ENCODE results near the gene LAMA2.

DNA sequence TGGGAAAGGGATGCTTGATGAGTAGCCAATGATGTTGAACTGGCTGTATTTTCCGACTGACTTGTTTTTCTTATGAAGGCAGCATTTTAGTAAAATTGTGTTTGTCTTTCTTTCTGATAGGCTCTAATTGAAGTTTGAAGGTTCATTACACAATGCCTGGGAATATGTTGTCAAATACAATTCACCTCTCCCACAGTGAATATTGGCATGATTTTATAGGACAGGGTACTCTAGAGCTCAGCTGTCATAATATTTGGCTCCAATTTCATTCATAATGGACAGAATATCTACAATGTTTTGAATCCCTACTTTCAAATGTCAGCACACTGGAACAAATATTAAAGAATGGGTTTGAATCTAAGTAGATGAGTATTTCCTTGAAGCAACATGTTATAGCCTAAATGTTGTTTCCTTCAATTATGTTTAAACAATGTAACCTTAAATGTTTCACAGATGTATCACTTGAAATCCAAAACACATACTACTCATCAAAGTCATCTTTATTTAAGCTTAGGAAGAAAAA, 81.4 kb downstream of the LAMA2 start:
- no peak for TF ChIP-seq POLR2A (IDR thresholded peaks at IDR 0.05)
- TF ChIP-seq, protein P1, sequence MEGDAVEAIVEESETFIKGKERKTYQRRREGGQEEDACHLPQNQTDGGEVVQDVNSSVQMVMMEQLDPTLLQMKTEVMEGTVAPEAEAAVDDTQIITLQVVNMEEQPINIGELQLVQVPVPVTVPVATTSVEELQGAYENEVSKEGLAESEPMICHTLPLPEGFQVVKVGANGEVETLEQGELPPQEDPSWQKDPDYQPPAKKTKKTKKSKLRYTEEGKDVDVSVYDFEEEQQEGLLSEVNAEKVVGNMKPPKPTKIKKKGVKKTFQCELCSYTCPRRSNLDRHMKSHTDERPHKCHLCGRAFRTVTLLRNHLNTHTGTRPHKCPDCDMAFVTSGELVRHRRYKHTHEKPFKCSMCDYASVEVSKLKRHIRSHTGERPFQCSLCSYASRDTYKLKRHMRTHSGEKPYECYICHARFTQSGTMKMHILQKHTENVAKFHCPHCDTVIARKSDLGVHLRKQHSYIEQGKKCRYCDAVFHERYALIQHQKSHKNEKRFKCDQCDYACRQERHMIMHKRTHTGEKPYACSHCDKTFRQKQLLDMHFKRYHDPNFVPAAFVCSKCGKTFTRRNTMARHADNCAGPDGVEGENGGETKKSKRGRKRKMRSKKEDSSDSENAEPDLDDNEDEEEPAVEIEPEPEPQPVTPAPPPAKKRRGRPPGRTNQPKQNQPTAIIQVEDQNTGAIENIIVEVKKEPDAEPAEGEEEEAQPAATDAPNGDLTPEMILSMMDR (IDR thresholded peaks at IDR 0.05) = no peak

Data from right lobe of liver (tissue), 4 donors.